ENCODE data around the gene CDRT15L2.
"Not testable (repeated sequence)": the region's sequence is repeated elsewhere in the genome, so short reads cannot be mapped to it uniquely, and the experiment has no call there.

CDRT15L2 gene

DNA sequence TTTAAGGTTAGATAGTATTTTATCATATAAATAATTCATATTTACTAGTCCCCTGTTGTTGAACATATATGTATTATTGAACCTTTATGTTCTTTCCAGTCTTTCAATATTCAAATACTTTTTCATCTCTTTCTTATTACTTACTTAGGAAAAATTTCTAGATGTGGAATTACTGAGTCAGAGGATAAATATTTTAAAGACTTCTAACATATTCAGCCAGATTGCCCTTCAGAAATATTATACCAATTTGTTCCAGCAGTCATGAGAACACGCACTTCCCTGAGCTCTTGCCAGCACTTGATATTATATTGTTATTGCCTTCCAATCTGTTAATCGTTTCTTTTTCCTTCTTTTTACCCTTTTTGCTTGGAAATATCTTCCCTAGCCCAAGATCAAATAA, 4.5 kb upstream of the CDRT15L2 start:
- DNase-seq: not testable (repeated sequence)

DNA sequence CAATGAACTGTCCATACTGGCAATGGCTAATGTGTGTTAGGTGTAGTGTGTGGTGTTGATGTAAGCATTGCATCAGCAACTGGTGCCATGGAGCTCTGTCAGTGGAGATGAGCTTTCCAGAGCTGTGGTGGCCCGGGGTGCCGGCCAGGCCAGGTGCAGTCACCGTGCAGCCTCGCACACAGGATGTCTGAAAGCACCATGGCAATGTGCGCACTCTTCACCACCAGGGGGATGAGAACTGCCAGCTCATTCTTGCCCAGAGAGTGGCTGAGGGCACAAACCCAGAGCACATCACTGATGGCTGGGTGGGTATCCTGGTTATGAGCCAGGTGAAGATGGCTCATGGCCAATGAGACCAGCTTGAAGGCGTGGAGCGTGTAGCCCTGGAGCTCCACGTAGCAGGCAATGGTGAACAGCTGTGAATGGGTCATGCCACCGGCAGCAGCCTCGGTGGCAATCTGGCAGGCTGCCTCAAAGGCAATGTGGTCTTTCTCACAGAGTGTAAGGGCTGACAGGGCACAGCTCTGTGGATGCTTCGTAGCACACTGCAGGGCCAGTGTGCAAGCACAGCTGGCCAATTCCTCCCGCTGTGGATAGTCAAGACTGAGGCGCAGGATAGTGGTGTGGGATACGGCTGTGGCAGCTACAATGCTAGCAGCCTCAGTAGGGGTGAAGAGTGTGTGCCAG, 4.5 kb downstream of the CDRT15L2 start:
- DNase-seq: not testable (repeated sequence)

DNA sequence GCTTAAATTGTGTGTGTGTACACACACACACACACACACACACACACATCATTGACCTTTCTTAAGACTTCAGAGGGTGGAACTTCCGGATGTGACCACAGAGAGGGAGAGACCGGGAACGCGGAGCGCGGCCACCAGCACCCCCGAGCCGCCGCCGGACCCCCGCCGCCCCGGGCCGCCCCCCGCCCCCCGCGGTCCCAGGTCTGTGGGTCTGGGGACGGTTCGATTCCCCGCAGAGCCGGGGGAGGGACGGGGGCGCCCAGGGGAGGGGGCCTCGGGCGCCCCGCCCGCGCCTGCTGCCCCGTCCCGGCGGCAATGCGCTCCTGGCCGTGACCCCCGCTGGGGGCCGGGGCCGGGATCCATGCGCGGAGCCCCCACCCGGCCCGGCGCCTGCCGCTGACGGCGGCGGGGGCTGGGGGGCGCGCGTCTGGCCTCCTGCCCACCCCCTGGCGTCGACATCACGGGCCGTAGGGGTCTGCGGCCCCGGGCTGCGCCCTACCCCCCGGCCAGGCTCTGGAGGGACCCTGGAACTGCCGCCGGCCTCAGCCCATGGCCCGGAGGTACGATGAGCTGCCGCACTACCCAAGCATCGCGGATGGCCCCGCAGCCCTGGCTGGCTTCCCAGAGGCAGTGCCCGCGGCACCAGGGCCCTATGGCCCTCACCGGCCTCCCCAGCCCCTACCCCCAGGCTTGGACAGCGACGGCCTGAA, 9.4 kb downstream of the CDRT15L2 start:
- not testable (repeated sequence) for DNase-seq

DNA sequence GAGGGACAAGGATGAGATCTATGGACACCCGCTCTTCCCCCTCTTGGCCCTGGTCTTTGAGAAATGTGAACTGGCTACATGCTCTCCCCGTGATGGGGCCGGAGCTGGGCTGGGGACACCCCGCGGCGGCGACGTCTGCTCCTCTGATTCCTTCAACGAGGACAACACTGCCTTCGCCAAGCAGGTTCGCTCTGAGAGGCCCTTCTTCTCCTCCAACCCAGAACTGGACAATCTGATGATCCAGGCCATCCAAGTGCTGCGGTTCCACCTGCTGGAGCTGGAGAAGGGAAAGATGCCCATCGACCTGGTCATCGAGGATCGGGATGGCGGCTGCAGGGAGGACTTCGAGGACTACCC, 9.9 kb downstream of the CDRT15L2 start:
- DNase-seq: not testable (repeated sequence)

DNA sequence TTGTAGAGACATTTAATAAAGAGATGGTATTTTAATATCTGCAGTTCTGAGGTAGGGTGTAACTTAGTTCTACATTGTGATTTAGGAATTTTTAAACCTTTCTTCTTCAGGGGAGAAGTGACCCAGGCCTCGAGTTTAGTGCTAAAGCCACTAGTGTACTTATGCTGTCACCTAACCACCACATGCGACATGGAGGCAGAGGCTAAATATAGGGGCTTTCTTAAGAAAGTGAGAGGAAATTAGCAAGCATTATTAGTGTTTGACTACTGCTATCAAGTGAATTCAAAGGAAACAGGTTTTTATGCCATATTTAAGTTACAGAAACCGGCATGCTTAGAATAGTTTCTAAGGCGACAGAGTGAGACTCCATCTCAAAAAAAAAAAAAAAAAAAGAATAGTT, 11.5 kb downstream of the CDRT15L2 start:
- DNase-seq: not testable (repeated sequence)

DNA sequence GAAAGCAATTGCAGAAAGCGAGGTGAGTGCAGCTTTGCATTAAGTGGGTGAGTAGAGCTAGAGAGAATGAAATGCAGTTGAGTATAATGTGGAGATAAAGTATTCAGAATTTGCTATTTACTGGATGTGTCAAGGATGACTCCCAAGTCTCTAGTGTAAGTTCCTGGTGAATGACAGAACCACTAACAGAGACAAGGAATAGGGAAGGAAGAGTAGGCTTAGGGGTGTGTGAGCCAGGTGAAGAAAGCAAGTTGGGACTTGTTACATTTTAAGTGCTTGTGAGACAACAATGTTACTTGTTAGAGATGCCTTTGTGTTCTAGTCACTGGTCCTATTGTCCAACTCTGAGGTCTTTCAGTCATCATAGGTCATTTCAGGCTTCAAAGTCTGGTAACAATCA, 26.0 kb downstream of the CDRT15L2 start:
- not testable (repeated sequence) for DNase-seq

DNA sequence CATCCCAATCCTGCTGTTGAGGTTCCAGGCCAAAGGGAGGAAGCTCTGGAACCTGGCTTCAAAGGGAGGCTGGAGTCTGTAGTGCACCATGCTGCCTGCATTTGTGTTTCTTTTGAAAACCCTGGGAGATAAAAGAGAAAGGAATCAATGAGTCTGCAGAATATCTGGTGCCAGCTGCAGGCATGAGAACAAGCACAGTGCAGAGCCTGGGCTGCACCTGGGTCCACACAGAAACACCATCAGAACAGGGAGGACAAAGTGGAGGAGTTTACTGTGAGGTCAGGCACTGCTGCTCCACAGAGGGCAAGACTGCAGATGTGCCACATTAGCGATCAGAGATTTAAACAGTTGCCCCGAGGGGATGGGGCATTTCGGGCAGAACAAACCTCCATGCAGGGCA, 30.0 kb downstream of the CDRT15L2 start:
- DNase-seq: not testable (repeated sequence)

DNA sequence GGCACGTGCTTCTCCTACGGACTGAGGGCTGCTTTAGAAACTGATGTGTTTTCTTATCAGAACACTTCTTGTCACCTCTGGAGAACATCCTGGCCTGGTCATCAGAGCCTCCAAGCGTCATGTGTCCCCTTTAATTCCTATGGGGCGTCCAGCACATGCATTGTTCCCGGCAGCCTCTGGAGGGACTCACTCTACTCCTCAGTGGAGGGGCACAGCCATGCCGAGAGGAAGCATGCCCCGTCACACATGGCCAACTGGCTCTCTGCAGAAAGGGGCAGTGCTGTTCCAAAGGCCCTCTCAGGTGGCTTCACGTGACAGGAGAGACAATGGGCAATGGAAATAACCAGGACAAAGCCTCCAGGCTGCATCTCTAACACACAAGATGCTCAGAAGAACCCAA, 31.8 kb downstream of the CDRT15L2 start:
- no peak for DNase-seq

DNA sequence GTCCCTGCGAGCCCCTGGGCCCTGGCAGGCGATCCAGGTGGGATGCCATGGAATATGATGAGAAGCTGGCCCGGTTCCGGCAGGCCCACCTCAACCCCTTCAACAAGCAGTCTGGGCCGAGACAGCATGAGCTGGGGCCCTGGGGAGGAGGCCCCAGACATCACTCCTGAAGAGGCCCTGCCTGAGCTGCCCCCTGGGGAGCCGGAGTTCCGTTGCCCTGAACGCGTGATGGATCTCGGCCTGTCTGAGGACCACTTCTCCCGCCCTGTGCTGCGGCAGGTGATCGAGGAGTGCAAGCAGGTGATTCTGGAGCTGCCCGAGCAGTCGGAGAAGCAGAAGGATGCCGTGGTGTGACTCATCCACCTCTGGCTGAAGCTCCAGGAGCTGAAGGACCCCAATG, 33.1 kb downstream of the CDRT15L2 start:
- no peak for DNase-seq

DNA sequence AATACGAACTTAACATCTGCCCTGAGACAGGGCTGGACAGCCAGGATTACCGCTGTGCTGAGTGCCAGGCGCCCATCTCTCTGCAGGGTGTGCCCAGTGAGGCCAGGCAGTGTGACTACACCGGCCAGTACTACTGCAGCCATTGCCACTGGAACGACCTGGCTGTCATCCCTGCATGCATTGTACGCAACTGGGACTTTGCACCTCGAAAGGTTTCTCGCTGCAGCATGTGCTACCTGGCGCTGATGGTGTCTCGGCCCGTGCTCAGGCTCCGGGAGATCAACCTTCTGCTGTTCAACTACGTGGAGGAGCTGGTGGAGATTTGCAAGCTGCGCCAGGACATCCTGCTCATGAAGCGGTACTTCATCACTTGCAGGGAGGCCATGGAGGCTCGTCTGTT, 33.7 kb downstream of the CDRT15L2 start:
- DNase-seq: no peak

DNA sequence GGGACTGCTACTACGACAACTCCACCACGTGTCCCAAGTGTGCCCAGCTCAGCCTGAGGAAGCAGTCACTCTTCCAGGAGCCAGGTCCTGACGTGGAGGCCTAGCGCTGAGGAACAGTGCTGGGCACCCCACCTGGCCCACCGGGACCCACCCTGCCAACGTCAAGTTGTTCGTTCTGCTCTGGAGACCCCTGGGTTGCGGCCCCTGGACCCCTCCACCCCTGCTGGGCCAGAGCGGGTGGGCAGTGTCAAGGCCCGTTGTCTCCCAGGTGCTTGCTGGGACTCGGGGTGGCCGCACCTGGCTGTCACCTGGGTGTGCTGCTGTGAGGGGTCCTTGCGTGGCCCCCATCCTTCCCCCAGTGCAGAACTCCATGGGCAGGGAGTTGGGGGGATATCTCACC, 34.4 kb downstream of the CDRT15L2 start:
- DNase-seq: no peak

DNA sequence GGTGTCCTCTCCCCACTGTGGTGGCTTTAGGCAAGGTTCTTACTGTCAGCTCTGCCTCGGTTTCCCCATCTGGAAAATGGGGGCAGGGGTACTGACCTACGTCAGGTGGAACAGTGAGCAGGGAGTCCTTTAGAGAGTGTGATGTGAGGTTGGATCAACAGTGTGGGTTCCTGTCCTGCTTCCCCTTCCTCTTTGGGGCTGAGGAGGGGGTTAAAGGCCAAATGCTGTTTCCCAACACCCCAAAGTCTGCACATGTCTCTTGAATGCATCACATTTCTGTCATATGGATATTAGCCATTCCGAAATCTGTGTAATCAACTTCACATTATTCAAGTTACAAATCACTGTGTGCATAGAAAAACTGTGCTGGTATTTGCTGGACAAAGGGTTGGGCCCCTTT, 35.9 kb downstream of the CDRT15L2 start:
- DNase-seq: not testable (repeated sequence)
